Panc1 (cell line): Measurements from ENCODE around the gene ILDR2. TPM values are rescaled to one million over a fixed set of nuclear protein-coding genes. Genes with fewer than 3 reads are reported as not detected.

ENCODE experiments used
- ATAC-seq: fragments of 200-7000 bp; cut with Tn5 transposase; 2 replicates; pipeline ENCODE4 v1.9.1; 2020; ENCODE audit warnings: mild to moderate bottlenecking, moderate library complexity
- BruUV-seq: library from RNA; stranded (reverse); fragments of 400-500 nt; replicated peaks from 2 replicates; lab custom pipeline; 2021; lab: Mats Ljungman, UMichigan
- CTCF ChIA-PET: fragments of 300-600 bp; sonication (Branson Sonifier 250); formaldehyde crosslinking; loops from one replicate; lab custom pipeline; 2022; ENCODE audit warnings: antibody characterized with exemption; lab: Charles Lee
- POLR2A ChIA-PET: fragments of 300-600 bp; sonication (Branson Sonifier 250); formaldehyde crosslinking; loops from one replicate; lab custom pipeline; 2022; ENCODE audit warnings: antibody characterized with exemption; lab: Charles Lee
- DNase-seq: peaks from one replicate; pipeline ENCODE4 v3.0.0-alpha.2; 2010; ENCODE audit warnings: low read depth, low spot score
- H3K27ac ChIP-seq: 2 replicates; pipeline ENCODE4 v1.5.1; 2011; ENCODE audit warnings: mild to moderate bottlenecking, low read length, inconsistent platforms
- H3K27me3 ChIP-seq: fragments of 200-500 bp; sonication (Bioruptor generic); 2 replicates; pipeline ENCODE4 v1.6.0; 2014; ENCODE audit warnings: low read length, inconsistent platforms; ENCODE audit not compliant: control insufficient read depth, insufficient read depth
- H3K36me3 ChIP-seq: fragments of 200-500 bp; sonication (Bioruptor generic); 2 replicates; pipeline ENCODE4 v1.5.1; 2014; ENCODE audit warnings: inconsistent platforms, mild to moderate bottlenecking, low read length, moderate library complexity; ENCODE audit not compliant: control insufficient read depth, insufficient read depth
- H3K4me1 ChIP-seq: 2 replicates; pipeline ENCODE4 v1.5.1; 2011; ENCODE audit warnings: inconsistent platforms, mild to moderate bottlenecking, low read length, moderate library complexity; ENCODE audit not compliant: control insufficient read depth, insufficient read depth
- H3K4me3 ChIP-seq, 2 experiments: 2 replicates each; pipeline ENCODE4 v1.5.1; 2011 to 2012; ENCODE audit warnings: low read depth in 2 of 2, low read length in 2 of 2, mild to moderate bottlenecking in 2 of 2, inconsistent platforms in 1 of 2, moderate library complexity in 1 of 2
- H3K9me3 ChIP-seq: fragments of 200-500 bp; sonication (Bioruptor generic); 2 replicates; pipeline ENCODE4 v1.5.1; 2014; ENCODE audit warnings: low read depth, mild to moderate bottlenecking, inconsistent platforms, low read length, moderate library complexity; ENCODE audit not compliant: control insufficient read depth, insufficient read depth
- POLR2AphosphoS5 ChIP-seq: IDR thresholded peaks from 2 replicates; pipeline ENCODE4 v1.6.1; 2012; ENCODE audit warnings: mild to moderate bottlenecking, low read depth, low read length, moderate library complexity
- SIN3A ChIP-seq: IDR thresholded peaks from 2 replicates; pipeline ENCODE4 v1.6.1; 2012; ENCODE audit warnings: low read depth, mild to moderate bottlenecking, low read length, moderate library complexity, borderline replicate concordance; ENCODE audit not compliant: insufficient read depth
- TCF7L2 ChIP-seq: IDR thresholded peaks from 2 replicates; pipeline ENCODE4 v1.6.1; 2011; ENCODE audit warnings: mild to moderate bottlenecking, low read depth, low read length, inconsistent platforms
- in situ Hi-C: cut with HindIII; loops from 2 replicates; pipeline ENCODE4 v1.10.0; 2016; ENCODE audit warnings: low sequenced_read_pairs, low pct_unique_long_range_greater_than_20kb
- intact Hi-C: fragments of 100-400 bp; cut with micrococcal nuclease; formaldehyde crosslinking; loops from one replicate; pipeline ENCODE4 v1.10.0; 2022; ENCODE audit not compliant: unreplicated experiment
- total RNA-seq: library from RNA; stranded (reverse); gene quantifications from one replicate; pipeline ENCODE4 v1.2.1, GENCODE V29; 2021; ENCODE audit not compliant: unreplicated experiment
- TF ChIP-seq, protein P1 (sequence below), 2 experiments: IDR thresholded peaks; 2 replicates each; pipeline ENCODE4 v1.6.1; 2011 to 2012; ENCODE audit warnings: low read depth in 2 of 2, control low read depth in 1 of 2, low read length in 1 of 2, mild to moderate bottlenecking in 1 of 2, moderate library complexity in 1 of 2; ENCODE audit not compliant: insufficient read depth in 1 of 2
- TF ChIP-seq, protein P2 (sequence below): fragments of 450-650 bp; IDR thresholded peaks from 2 replicates; pipeline ENCODE4 v1.5.1; 2017; ENCODE audit warnings: mild to moderate bottlenecking

The ILDR2 gene
- total RNA-seq, 1 experiment from 2014 or later = 0.08 TPM

DNA sequence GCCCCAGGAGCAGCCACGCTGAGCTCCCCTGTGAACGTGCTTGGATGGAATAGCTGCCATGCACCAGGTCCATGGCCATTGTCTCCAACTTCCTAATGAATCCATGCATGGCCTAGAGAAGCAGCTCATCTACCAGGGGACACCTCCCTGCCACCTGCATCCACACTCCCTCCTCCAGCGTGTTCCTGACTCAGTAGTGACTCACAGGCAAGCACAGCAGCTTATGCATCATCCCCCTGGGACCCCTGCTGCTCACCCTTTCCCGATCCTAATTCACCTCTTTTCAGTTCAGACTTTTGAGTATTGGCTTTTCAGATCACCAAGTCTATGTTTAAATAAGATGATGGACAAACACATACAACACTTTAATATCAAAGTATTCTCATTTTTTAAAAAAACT is 59.4 kb downstream of the ILDR2 start:
- ChIA-PET CTCF (no interaction called here), POLR2A (no interaction called here)
- no TSS peak for BruUV-seq
- TF ChIP-seq TCF7L2 = no peak
- TF ChIP-seq, protein P1, sequence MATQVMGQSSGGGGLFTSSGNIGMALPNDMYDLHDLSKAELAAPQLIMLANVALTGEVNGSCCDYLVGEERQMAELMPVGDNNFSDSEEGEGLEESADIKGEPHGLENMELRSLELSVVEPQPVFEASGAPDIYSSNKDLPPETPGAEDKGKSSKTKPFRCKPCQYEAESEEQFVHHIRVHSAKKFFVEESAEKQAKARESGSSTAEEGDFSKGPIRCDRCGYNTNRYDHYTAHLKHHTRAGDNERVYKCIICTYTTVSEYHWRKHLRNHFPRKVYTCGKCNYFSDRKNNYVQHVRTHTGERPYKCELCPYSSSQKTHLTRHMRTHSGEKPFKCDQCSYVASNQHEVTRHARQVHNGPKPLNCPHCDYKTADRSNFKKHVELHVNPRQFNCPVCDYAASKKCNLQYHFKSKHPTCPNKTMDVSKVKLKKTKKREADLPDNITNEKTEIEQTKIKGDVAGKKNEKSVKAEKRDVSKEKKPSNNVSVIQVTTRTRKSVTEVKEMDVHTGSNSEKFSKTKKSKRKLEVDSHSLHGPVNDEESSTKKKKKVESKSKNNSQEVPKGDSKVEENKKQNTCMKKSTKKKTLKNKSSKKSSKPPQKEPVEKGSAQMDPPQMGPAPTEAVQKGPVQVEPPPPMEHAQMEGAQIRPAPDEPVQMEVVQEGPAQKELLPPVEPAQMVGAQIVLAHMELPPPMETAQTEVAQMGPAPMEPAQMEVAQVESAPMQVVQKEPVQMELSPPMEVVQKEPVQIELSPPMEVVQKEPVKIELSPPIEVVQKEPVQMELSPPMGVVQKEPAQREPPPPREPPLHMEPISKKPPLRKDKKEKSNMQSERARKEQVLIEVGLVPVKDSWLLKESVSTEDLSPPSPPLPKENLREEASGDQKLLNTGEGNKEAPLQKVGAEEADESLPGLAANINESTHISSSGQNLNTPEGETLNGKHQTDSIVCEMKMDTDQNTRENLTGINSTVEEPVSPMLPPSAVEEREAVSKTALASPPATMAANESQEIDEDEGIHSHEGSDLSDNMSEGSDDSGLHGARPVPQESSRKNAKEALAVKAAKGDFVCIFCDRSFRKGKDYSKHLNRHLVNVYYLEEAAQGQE (IDR thresholded peaks at IDR 0.05; ENCODE audit: insufficient read depth in 1 of 2, low read depth in 2 of 2, low read length in 1 of 2) = no peak
- TF ChIP-seq POLR2AphosphoS5 = no peak
- no peak for TF ChIP-seq SIN3A
- TF ChIP-seq, protein P2, sequence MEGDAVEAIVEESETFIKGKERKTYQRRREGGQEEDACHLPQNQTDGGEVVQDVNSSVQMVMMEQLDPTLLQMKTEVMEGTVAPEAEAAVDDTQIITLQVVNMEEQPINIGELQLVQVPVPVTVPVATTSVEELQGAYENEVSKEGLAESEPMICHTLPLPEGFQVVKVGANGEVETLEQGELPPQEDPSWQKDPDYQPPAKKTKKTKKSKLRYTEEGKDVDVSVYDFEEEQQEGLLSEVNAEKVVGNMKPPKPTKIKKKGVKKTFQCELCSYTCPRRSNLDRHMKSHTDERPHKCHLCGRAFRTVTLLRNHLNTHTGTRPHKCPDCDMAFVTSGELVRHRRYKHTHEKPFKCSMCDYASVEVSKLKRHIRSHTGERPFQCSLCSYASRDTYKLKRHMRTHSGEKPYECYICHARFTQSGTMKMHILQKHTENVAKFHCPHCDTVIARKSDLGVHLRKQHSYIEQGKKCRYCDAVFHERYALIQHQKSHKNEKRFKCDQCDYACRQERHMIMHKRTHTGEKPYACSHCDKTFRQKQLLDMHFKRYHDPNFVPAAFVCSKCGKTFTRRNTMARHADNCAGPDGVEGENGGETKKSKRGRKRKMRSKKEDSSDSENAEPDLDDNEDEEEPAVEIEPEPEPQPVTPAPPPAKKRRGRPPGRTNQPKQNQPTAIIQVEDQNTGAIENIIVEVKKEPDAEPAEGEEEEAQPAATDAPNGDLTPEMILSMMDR = no peak
- Histone ChIP-seq H3K9me3 (peaks cover 8% of the 10 kb centered on the region; the same call in 1 of the 2 replicates), H3K4me1 (no peaks in the 10 kb centered on the region), H3K27ac (no peak overlapping the region), H3K4me3 (no peak overlapping the region), H3K36me3 (no peaks in the 10 kb centered on the region), H3K27me3 (peaks cover 21% of the 10 kb centered on the region)
- ATAC-seq = no peak
- DNase-seq = no peak
- in situ Hi-C loops = no loop called here
- intact Hi-C loops = no loop called here

DNA sequence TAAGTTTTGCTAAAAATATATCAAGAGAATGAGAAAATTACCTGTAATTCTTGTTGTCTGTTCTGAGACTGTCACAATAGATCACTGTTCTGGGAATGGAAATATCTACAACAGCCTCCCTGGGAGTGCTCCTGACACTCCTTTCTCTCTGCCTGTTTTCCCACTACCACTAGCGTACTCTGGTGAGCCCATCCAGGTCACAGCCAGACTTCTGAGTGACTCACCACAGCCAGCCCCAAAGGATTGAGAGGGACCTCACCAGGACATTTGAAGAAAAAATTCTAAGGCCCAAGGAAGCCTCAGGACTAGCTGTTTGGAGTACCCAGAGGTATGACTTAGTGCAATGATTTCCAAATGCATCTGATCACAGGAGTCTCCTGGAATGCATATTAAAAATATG is 60.3 kb downstream of the ILDR2 start:
- Histone ChIP-seq H3K27me3 (peaks cover 21% of the 10 kb centered on the region), H3K9me3 (peaks cover 10% of the 10 kb centered on the region; the same call in 1 of the 2 replicates), H3K4me3 (no peak overlapping the region), H3K27ac (no peak overlapping the region), H3K4me1 (no peaks in the 10 kb centered on the region), H3K36me3 (no peaks in the 10 kb centered on the region)
- DNase-seq (no peak), ATAC-seq (no peak)
- in situ Hi-C loops (no loop called here), intact Hi-C loops (no loop called here)
- BruUV-seq = no TSS peak
- TF ChIP-seq TCF7L2 (no peak), POLR2AphosphoS5 (no peak), SIN3A (no peak)
- TF ChIP-seq, protein P1 (IDR thresholded peaks at IDR 0.05; ENCODE audit: insufficient read depth in 1 of 2, low read depth in 2 of 2, low read length in 1 of 2) = no peak
- TF ChIP-seq, protein P2 = no peak
- ChIA-PET POLR2A (no interaction called here), CTCF (interaction anchor here (1.0 kb wide), 1 partner anchor 142 kb away, joined by 3 read pairs; no protein-coding TSS in a partner anchor)
